HG03521 (cell line): ENCODE data around the gene PIGQ.
A peak's percentile ranks its signal among the peaks of the same experiment; 100 is the strongest.

Experiments used
- ATAC-seq: cut with Tn5 transposase; IDR thresholded peaks from one replicate; pipeline ENCODE4 v1.9.1; 2021; ENCODE audit warnings: mild to moderate bottlenecking, moderate library complexity; ENCODE audit not compliant: unreplicated experiment

Gene PIGQ

DNA sequence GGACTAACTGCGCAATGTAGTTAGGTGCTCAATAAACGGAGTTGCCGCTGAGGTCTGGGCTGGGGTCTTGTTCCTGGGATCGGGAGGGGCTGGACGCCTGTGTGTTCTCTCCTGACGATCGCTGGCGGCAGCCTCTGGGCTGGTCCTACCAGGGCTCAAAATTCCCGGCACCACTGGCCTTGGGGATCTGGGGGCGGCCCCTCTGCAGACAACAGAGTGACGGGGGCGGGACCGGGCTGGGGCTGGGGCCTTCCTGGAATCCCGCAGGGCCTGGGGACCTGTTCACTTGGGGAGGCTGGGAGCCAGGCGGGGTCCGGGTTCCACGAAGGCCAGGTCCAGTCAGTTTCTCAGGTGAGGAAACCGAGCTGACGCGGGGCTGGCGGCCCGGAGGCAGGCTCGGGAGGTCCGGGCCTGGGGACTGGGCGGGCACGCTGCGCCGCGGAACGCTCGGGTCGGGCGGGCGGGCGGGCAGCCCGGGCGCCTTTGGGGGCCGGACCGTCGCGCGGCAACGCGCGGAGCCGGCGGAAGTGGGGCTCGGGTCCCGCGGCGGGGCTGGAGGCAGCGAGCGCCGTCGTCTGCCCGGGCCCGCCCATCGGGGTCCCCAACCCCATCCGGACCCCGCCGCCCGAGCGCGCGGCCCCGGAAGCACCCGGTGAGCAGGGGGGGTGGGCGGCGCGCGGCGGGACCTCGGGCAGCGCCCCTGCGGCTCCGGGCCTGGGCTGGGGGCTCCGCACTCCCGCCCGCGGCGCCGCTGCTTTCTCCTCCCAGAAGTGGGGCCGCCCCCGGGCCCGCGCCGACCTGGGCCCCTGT, at the start of gene PIGQ:
PIGQ (plus strand) TSS at position 524 of the 810 bp plus-strand sequence. CDS start 4,107 bp downstream, outside the sequence.
- ATAC-seq: peak; percentile 54

DNA sequence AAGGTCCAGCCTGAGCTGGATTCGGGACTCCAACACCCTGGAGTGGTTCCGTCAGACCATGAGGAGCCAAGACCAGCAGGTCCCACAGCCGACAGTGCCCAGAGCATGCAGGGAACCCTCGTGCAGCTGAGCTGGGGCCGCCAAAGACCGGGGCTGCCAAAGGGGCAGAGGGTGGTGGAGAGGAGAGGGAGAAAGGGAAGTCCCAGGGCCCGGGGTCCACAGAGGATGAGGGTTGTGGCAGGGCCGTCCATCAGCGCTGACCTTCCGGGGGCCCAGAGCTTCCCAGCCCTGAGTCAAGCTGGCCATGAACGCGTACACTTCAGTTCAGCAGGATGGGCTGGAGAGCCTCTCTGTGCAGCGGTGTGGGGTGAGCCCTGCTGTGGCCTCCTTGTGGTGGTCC, 48.9 kb upstream of the PIGQ start:
- no peak for ATAC-seq

DNA sequence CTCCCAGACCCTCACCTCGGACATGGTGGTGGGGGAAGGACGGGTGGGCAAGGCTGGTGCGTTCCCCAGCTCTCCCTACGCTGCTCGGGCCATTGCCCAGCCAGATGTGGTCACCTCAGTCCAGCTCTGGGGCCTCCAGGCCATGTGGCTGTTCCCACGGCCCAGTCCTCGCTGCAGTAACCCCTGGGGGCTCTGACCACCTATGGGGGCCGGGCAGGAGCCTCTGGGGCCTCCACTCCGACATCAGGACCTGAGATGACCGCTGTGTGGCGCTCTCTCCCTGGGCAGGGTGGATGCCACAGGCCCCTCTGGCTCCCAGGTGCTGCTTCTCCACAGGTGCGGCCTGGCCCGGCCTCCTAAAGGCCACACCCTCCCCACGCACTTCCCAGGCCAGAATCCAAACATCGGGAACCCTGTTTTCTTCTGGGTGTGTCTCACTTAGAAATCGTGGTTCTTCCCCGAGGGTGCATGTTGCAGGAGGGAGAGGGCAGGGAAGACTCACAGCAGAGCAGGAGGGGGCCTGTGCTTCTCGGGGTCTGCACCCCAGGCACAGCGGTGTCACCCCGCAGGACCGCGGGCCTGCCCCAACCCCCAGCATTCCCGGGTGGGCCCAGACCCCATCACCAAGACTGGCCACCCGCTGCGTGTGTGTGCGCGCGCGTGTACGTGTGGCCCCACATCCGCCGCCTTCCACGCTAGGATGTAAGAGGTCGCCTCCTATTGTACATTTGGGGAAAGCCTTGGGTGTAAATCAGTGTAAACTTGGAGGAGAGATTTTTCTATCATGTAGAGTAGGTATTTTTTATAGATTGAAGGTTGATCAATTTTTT, 48.2 kb upstream of the PIGQ start:
- no peak for ATAC-seq

DNA sequence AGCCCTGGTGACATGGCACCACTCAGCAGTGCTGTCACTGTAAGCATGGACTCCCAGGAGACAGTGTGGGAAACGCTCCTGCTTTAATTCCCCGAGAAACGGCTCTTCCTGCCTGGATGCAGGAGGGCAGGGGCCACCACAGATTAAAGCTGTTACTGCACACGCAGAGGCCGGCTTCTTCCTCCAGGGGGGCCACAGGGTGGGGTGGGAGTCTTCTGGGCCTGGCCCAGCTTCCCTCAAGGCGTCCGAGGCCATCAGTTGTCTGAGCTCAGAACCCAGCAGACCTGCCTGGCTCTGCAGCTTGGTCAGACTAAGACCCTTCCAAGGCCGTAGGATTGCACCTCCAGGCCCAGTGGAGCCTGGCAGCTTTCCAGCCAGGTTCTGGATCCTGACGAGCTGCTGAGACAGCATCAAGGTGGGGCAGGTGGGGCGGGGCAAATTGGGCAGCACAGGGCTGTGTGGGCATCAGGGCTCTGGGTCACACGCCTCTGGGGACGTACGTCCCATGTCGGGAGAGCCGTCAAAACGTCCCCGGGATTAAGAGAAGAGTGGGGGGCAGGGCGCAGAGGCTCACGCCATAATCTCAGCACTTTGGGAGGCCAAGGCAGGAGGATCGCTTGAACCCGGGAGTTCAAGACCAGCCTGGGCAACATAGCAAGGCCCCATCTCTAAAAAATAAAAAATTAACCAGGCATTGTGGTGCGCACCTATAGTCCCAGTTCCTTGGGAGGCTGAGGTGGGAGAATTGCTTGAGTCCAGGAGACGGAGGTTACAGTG, 47.3 kb upstream of the PIGQ start:
- no peak for ATAC-seq

DNA sequence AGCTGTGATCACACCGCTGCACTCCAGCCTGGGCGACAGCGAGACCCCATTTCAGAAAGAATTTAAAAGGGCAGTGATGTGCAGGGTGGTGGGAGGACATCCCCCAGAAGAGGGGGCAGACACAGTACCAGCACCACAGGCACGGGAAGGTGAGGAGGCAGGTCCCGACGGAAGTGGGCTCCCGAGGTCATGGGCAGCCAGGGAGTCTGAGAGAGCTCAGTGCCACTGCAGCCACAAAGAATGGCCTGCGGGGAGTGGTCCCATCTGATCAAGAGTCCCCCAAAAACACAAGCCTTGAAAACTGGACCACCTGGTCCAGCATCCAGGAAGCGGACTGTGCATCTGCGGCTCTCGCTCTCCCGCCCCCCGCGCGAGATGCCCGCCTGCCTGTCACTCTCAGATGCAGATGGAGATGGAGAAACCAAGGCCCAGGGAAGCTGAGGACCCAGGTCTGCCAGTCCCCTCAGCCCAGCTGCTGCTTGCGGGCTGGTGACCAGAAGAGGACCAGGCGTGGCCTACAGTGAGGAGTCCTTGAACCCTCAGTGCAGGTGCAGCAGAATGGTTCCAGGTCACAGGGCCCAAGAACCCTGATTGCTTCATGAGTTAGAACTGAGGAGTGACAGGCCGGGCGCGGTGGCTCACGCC, 46.5 kb upstream of the PIGQ start:
- ATAC-seq: no peak

DNA sequence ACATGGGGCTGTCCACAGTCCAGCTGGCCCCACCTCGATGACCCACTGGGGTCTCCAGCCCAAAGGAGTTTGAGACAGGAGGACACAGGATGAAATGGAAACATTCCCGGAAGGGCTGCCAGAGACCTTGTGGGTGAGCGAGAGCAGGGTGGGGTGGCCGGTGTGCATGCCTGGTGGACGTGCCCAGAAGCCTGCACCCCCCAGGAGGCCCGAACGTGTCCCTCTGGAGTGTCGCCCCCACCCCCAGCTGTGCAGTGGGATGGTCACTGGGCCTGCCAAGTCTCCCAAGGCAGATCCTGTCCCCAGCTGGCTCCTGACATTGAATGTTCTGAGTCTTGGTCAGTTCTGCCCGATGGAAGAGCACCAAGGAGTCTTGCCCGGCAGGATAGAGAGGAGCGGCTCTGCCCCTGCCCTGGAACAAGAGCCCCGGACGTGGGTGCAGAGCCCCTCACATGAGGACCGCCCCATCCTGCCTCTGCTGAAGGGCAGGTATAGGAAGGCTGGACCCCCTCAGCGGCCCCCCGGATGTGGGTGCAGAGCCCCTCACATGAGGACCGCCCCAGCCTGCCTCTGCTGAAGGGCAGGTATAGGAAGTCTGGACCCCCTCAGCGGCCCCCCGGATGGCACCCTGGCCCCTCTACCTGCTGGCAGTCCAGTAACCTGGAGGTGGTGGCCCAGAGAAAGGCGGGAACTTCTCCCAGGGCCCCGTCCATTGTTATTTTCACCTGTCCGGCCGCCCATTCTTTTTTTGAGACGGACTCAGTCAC, 45.3 kb upstream of the PIGQ start:
- no peak for ATAC-seq

DNA sequence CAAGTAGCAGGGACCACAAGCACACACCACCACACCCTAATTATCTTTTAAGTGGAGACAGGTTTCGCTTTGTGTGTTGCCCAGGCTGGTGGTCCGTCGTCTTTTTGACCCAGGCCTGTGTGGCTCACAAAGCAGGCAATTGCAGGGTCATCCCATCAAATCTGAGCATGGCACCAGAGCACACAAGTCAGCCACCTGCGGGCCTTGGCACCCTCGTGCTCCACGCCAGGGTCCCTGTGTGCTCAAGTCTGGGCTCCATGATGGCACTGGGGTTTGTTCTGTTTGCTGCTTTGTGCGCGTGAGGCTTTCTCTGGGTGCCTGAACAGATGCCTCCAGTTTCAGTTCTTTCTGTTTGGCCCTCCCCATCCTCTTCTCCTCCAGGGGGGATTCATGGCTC, 44.6 kb upstream of the PIGQ start:
- no peak for ATAC-seq

DNA sequence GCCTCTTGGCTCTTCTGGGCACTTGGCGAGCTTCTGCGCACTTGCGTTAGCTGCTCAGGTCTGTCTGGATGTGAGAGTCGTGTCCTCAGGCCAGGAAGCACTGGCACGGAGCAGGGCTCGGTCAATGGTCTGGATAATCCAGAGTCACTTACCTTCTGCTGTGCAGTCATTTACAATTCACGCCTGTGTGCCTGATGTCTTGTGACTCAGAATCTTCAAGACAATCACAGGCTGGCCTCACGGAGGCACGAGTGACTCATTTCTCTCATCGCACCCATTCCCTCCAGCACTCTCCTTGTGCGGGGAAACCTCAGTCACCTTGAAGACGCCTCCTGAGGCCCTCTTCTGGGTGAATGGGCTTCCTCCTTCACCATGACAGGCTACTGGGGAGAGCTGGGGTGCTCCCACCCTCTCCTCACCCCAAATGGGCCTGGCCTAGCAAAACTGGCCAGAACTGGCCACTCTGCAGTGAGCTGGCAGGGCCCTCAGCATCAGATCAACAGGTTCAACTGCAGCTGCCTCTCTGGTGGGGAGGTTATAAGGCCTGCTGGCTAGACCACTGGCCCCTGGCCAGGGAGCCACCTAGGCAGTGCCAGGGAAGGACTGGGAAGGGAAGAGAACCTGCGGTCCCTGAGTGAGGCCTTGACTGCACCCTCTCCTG, 44.1 kb upstream of the PIGQ start:
- no peak for ATAC-seq

DNA sequence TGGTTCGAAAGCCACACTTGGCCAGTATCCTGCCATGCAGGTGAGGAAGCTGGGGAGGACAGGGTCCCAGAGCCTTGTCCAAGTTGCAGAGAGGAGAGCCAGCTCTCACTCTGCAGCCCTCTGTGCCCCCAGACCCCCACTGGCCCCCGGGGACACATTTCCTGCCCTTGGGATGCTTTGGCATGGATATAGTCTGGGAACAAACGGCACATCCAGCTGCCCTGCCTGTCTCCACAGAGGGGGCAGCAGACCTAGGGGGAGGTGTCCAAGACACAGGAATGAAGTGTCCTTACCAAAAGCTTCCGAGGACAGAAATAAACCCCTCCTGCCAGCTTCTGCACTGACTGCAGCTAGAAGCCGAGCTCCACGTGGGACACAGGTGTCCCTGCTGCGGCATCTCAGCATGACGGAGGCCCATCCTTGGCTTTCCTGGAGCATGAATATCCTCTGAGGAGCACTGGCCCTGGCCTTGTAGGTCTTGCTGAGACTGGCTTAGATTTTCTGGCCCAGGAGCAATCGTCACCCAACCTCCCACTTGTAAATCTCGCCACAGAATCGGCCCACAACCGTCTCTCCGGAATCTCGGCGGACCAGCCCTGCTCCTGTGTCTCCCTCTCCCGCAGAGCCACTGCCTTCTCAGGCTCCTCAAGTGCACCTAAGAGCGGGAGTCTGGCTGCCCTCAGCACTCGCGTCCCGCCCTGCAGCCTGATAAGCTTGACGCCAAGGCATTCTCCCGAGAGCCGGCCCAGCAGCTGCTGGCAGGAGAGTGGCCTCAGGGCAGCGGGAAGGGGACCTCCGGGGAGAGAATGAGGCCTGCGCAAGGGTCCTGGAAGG, 43.4 kb upstream of the PIGQ start:
- no peak for ATAC-seq

DNA sequence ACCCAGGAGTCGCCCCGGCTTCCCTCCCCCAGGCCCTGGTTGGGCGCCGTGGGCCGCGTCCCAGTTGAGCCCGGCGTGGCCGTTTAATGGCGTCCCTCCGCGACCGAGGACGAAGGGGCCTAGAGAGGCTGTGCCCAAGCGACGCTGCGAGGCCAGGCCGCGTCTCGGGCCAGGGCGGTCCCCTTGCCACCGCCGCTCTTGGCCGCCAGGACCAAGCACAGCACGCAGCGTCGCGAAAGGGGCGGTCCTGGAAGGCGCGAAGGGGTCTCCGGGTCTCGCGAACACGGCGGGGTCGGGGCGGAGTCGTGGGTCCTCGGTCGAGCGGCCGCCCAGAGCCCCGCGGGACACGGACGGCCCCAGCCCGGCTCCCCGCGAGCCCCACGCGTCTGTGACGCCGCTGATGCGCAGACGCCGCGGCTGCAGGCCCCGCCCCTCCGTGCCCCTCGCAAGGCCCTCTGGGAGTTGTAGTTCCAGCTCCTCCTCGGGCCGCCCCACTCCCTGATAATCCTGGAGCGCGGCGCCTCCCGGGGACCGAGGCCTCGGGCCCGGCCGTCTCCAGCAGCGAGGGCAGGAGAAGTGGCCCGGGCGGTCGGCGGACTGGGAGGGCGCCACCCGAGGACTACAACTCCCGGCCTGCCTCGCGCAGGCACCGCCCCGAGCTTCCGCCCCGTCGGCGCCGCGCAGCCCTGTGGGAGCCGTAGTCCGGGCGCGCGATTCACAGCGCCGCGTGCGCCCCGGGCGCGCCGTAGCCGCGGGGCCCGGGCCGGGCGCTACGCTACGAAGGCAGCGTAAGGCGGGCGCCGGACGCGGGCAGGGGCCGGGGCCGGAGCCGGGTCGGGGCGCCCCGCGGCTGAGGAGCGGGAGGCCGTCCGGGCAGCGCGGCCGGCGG, 42.5 kb upstream of the PIGQ start, which contains the start of gene CAPN15:
CAPN15 (plus strand) TSS at position 698 of the 889 bp plus-strand sequence. CDS start 19,127 bp downstream, outside the sequence.
- peak; percentile 69 for ATAC-seq

DNA sequence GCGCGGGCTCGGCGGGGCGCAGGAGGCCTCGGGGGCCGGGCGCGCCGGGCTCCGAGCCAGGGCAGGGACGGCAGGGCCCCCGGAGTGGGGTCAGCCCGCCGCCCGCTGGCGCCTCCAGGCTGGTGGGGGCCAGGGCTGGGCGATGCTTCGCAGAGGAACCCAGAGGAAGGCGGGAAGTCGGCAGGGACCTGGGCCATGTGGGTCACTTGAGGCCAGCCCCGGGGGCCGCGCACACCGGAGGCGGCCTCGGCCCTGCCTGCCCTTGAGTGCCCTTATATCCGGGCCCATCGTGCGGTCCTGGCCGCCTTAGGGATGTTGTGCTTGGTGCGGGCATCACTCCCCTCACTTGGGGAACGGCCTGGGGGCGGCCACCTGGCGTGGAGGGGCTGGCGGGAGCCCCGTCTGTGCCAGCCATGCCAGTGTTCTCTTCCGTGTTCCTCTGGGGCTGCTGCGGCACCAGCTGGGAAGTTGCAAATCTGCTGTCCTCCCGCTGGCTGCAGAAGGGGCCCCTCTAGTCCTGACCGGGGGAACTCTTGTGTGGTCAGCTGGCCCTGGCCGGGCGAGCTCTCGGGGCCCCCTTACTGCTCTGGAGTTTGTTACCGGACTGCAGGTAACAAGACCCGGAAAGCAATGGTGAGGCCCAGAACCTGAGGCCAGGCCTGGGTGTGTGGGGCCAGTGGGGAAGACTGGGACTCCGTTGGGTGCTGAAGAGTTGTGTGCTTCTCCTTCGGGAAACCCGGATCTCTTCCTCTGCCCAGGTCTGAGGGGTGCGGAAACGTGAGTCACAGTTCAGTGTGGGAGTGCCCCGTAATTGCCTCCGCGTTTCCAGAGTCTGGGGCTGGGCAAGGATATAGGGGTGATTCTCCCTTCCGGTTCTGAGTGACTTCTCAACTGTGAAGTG, 41.4 kb upstream of the PIGQ start:
- no peak for ATAC-seq

DNA sequence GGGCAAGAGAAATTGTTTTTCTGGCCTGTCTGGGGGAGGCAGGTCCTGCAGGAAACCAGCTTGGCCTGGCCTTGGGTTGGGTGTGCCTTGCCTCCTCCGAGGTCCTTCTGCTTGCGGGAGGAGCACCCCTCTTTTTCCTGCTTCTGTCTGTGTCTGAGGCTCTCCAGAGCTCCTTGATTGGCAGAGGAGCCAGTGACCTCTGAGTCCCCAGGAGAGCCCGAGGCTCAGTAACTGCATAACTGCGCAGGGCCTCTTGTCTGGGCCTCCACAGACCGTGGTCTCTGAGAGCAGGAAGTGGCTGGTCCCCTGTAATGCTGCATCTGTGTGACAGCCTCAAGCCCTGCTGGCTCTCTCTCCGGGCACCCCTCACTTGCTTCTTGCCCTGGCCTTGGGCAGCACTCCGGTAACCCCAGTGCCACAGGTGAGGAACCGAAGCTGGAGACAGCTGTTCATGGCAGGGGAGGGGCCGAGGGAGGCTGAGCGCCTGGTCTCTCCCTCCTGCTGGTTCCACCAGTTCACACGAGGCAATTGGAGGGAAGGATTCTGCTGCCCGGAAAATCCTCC, 40.7 kb upstream of the PIGQ start:
- no peak for ATAC-seq

DNA sequence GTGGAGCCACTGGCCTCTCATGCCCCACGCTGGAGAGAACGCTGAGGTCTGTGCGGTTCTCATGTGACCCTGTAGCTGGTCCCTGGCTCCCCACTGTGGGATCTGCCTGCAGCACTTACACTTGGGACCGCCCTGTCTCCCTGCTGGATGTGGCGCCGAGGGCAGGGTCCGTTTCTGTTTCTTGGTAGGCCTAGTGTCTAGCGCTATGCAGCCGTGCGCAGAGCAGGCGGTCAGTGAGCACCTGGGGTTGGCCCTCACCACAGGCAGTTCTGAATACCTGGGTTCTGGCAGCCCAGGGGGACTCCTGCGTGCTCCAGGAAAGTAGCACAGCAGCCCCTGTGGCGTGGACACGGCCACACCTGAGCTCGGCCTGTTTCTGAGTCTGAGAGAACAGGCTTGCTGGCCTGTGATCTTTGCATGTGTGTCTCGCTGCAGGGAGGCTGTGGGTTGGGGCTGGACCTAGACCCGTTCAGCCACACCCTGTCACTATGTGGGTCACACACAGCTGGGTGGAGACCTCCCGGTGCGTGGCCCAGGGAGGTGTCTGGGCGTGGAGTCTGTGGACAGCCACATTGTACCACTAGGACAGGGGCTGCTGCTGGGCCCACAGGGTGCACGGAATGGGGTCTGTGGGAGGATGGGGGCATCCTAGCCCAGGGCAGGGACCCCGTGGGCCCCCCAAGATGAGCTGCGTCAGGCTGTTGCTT, 39.5 kb upstream of the PIGQ start:
- ATAC-seq: no peak

DNA sequence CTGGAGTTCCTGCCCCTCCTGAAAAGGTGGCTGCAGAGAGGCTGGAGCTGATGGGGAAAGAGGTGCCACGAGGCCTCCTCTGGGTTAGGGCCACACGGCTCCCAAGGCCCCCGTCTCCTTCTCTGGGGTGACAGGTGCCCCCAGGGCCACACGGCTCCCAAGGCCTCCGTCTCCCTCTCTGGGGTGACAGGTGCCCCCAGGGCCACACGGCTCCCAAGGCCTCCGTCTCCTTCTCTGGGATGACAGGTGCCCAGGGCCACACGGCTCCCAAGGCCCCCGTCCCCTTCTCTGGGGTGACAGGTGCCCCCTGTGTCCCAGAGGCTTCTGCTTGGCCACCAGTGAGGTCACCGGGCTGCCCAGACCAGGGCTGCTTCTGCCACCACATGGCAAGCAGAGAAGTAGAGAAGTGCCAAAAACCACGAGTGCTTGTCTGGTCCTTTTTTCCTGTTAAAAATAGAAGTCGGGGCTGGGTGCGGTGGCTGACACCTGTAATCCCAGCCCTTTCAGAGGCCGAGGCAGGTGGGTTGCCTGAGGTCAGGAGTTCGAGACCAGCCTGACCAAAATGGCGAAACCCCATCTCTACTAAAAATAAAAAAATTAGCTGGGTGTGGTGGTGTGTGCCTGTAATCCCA, 38.2 kb upstream of the PIGQ start:
- no peak for ATAC-seq
